ENCODE results near the gene TMEM132E. TPM values are rescaled to one million over a fixed set of nuclear protein-coding genes. Genes with fewer than 3 reads are reported as not detected.

The TMEM132E gene
- total RNA-seq, 2 donors from 2014 or later: not detected

GRCh38 chr17:34654881-34655276, 75.5 kb downstream of the TMEM132E start:
- no peak for ATAC-seq
- no peak for DNase-seq (ENCODE audit: low spot score)
- H3K9me3 Mint-ChIP-seq: no peaks in the 10 kb centered on the region
- H3K36me3 Mint-ChIP-seq: no peaks in the 10 kb centered on the region
- no peak overlapping the region for H3K27ac Mint-ChIP-seq
- no peak overlapping the region for H3K4me3 Mint-ChIP-seq
- peaks cover 19 to 28% of the 10 kb centered on the region in 2 donors for H3K27me3 Mint-ChIP-seq
- H3K4me1 Mint-ChIP-seq (ENCODE audit: low read depth in 2 of 2): no peaks in the 10 kb centered on the region

- peaks cover 21 to 27% of the 10 kb centered on the region in 2 donors for H3K27me3 Mint-ChIP-seq
- H3K27ac Mint-ChIP-seq: no peak overlapping the region
- DNase-seq (ENCODE audit: low spot score) (no peak), ATAC-seq (no peak)
- no peaks in the 10 kb centered on the region for H3K4me1 Mint-ChIP-seq (ENCODE audit: low read depth in 2 of 2)
- no peak overlapping the region for H3K4me3 Mint-ChIP-seq
- H3K9me3 Mint-ChIP-seq: no peaks in the 10 kb centered on the region
- H3K36me3 Mint-ChIP-seq: no peaks in the 10 kb centered on the region
These were observed 77.4 kb downstream of the TMEM132E start for GRCh38 chr17:34656801-34657200.

GRCh38 chr17:34658811-34659560, 79.6 kb downstream of the TMEM132E start:
- H3K36me3 Mint-ChIP-seq: no peaks in the 10 kb centered on the region
- H3K27me3 Mint-ChIP-seq: peaks cover 14 to 19% of the 10 kb centered on the region in 2 donors
- DNase-seq (ENCODE audit: low spot score) (no peak), ATAC-seq (no peak)
- H3K27ac Mint-ChIP-seq: no peak overlapping the region
- H3K4me1 Mint-ChIP-seq (ENCODE audit: low read depth in 2 of 2): no peaks in the 10 kb centered on the region
- H3K9me3 Mint-ChIP-seq: no peaks in the 10 kb centered on the region
- no peak overlapping the region for H3K4me3 Mint-ChIP-seq

GRCh38 chr17:34663714-34664113, 84.3 kb downstream of the TMEM132E start:
- Mint-ChIP-seq H3K36me3 (no peaks in the 10 kb centered on the region), H3K27ac (no peak overlapping the region), H3K9me3 (no peaks in the 10 kb centered on the region), H3K4me1 (ENCODE audit: low read depth in 2 of 2) (peaks cover 0 to 3% of the 10 kb centered on the region in 2 donors), H3K27me3 (peaks cover 19 to 21% of the 10 kb centered on the region in 2 donors), H3K4me3 (no peak overlapping the region)
- ATAC-seq (no peak), DNase-seq (ENCODE audit: low spot score) (no peak)

GRCh38 chr17:34665150-34665806, 85.9 kb downstream of the TMEM132E start:
- Mint-ChIP-seq H3K36me3 (no peaks in the 10 kb centered on the region), H3K4me3 (no peak overlapping the region), H3K9me3 (no peaks in the 10 kb centered on the region), H3K27ac (no peak overlapping the region), H3K27me3 (peaks cover 16 to 20% of the 10 kb centered on the region in 2 donors), H3K4me1 (ENCODE audit: low read depth in 2 of 2) (peaks cover 0 to 3% of the 10 kb centered on the region in 2 donors)
- ATAC-seq (no peak), DNase-seq (ENCODE audit: low spot score) (no peak)

GRCh38 chr17:34665819-34666763, 86.7 kb downstream of the TMEM132E start:
- Mint-ChIP-seq H3K4me1 (ENCODE audit: low read depth in 2 of 2) (peaks cover 0 to 3% of the 10 kb centered on the region in 2 donors), H3K4me3 (no peak overlapping the region), H3K36me3 (no peaks in the 10 kb centered on the region), H3K9me3 (no peaks in the 10 kb centered on the region), H3K27me3 (peaks cover 16 to 21% of the 10 kb centered on the region in 2 donors), H3K27ac (no peak overlapping the region)
- ATAC-seq (no peak), DNase-seq (ENCODE audit: low spot score) (peak; percentile 49)

- Mint-ChIP-seq H3K4me1 (ENCODE audit: low read depth in 2 of 2) (peaks cover 0 to 3% of the 10 kb centered on the region in 2 donors), H3K36me3 (no peaks in the 10 kb centered on the region), H3K4me3 (no peak overlapping the region), H3K9me3 (no peaks in the 10 kb centered on the region), H3K27me3 (peaks cover 16 to 21% of the 10 kb centered on the region in 2 donors), H3K27ac (no peak overlapping the region)
- DNase-seq (ENCODE audit: low spot score) (peak; percentile 31), ATAC-seq (no peak)
These were observed 88.3 kb downstream of the TMEM132E start for GRCh38 chr17:34667656-34668055.

- no peaks in the 10 kb centered on the region for H3K36me3 Mint-ChIP-seq
- H3K4me3 Mint-ChIP-seq: no peak overlapping the region
- peaks cover 11 to 21% of the 10 kb centered on the region in 2 donors for H3K27me3 Mint-ChIP-seq
- peaks cover 0 to 3% of the 10 kb centered on the region in 2 donors for H3K4me1 Mint-ChIP-seq (ENCODE audit: low read depth in 2 of 2)
- no peak for ATAC-seq
- DNase-seq (ENCODE audit: low spot score): no peak
- no peak overlapping the region for H3K27ac Mint-ChIP-seq
- H3K9me3 Mint-ChIP-seq: no peaks in the 10 kb centered on the region
These were observed 88.8 kb downstream of the TMEM132E start for GRCh38 chr17:34668206-34668605.

GRCh38 chr17:34669511-34669910, 90.1 kb downstream of the TMEM132E start:
- DNase-seq (ENCODE audit: low spot score) (no peak), ATAC-seq (no peak)
- Mint-ChIP-seq H3K4me1 (ENCODE audit: low read depth in 2 of 2) (peaks cover 0 to 3% of the 10 kb centered on the region in 2 donors), H3K27me3 (peaks cover 11 to 28% of the 10 kb centered on the region in 2 donors), H3K4me3 (no peak overlapping the region), H3K9me3 (no peaks in the 10 kb centered on the region), H3K36me3 (no peaks in the 10 kb centered on the region), H3K27ac (no peak overlapping the region)

GRCh38 chr17:34670618-34671017, 91.2 kb downstream of the TMEM132E start:
- H3K36me3 Mint-ChIP-seq: no peaks in the 10 kb centered on the region
- DNase-seq (ENCODE audit: low spot score) (no peak), ATAC-seq (no peak)
- H3K4me3 Mint-ChIP-seq: no peak overlapping the region
- peaks cover 0 to 2% of the 10 kb centered on the region in 2 donors for H3K4me1 Mint-ChIP-seq (ENCODE audit: low read depth in 2 of 2)
- H3K27ac Mint-ChIP-seq: no peak overlapping the region
- no peaks in the 10 kb centered on the region for H3K9me3 Mint-ChIP-seq
- peaks cover 8 to 19% of the 10 kb centered on the region in 2 donors for H3K27me3 Mint-ChIP-seq

GRCh38 chr17:34671191-34671590, 91.8 kb downstream of the TMEM132E start:
- no peaks in the 10 kb centered on the region for H3K36me3 Mint-ChIP-seq
- H3K4me3 Mint-ChIP-seq: no peak overlapping the region
- peaks cover 7 to 17% of the 10 kb centered on the region in 2 donors for H3K27me3 Mint-ChIP-seq
- no peaks in the 10 kb centered on the region for H3K9me3 Mint-ChIP-seq
- ATAC-seq (no peak), DNase-seq (ENCODE audit: low spot score) (no peak)
- H3K4me1 Mint-ChIP-seq (ENCODE audit: low read depth in 2 of 2): no peaks in the 10 kb centered on the region
- no peak overlapping the region for H3K27ac Mint-ChIP-seq

GRCh38 chr17:34672176-34672785, 92.9 kb downstream of the TMEM132E start:
- peaks cover 10 to 23% of the 10 kb centered on the region in 2 donors for H3K27me3 Mint-ChIP-seq
- no peak overlapping the region for H3K27ac Mint-ChIP-seq
- no peaks in the 10 kb centered on the region for H3K36me3 Mint-ChIP-seq
- H3K4me1 Mint-ChIP-seq (ENCODE audit: low read depth in 2 of 2): no peaks in the 10 kb centered on the region
- ATAC-seq (no peak), DNase-seq (ENCODE audit: low spot score) (no peak)
- H3K9me3 Mint-ChIP-seq: no peaks in the 10 kb centered on the region
- no peak overlapping the region for H3K4me3 Mint-ChIP-seq

GRCh38 chr17:34673516-34673915, 94.1 kb downstream of the TMEM132E start:
- H3K27ac Mint-ChIP-seq: no peak overlapping the region
- ATAC-seq (no peak), DNase-seq (ENCODE audit: low spot score) (no peak)
- no peaks in the 10 kb centered on the region for H3K4me1 Mint-ChIP-seq (ENCODE audit: low read depth in 2 of 2)
- H3K4me3 Mint-ChIP-seq: no peak overlapping the region
- peaks cover 14 to 29% of the 10 kb centered on the region in 2 donors for H3K27me3 Mint-ChIP-seq
- H3K36me3 Mint-ChIP-seq: no peaks in the 10 kb centered on the region
- no peaks in the 10 kb centered on the region for H3K9me3 Mint-ChIP-seq
